K562 (cell line): ENCODE measurements around the gene ERFL. TPM values are rescaled to one million over a fixed set of nuclear protein-coding genes. Genes with fewer than 3 reads are reported as not detected.
A peak's percentile ranks its signal among the peaks of the same experiment; 100 is the strongest.

Experiments
- ATAC-seq: fragments of 200-7000 bp; cut with Tn5 transposase; 3 replicates; pipeline ENCODE4 v1.9.1; 2020; ENCODE audit warnings: moderate library complexity
- BruUV-seq: library from RNA; stranded (reverse); fragments of 400-500 nt; replicated peaks from 2 replicates; lab custom pipeline; 2021; lab: Mats Ljungman, UMichigan
- CTCF ChIA-PET: fragments of 300-600 bp; formaldehyde crosslinking; extraction: SDS; loops from one replicate; lab custom pipeline; 2021; ENCODE audit warnings: low intra/inter-chr PET ratio; lab: Yijun Ruan, JAX
- POLR2A ChIA-PET: fragments of 300-600, 350-650 bp; sonication (Branson Sonifier 250); formaldehyde crosslinking; extraction: SDS; loops from one replicate; lab custom pipeline; 2021; ENCODE audit warnings: antibody characterized with exemption, inconsistent platforms; lab: Yijun Ruan, JAX
- DNase-seq, 4 experiments: peaks; one replicate each; pipeline versions ENCODE4 v3.0.0 to v3.0.0-alpha.2; 2011 to 2018; ENCODE audit warnings: low spot score in 3 of 4, mixed read lengths in 3 of 4; ENCODE audit errors: extremely low read depth in 1 of 4
- FAIRE-seq: peaks from 2 replicates; lab custom pipeline; 2011; peaks lifted over from hg19 to GRCh38; lab: Jason Lieb, UNC
- H2AFZ ChIP-seq: 2 replicates; pipeline ENCODE4 v1.6.0; 2011; ENCODE audit warnings: low read depth, low read length, control low read depth, inconsistent platforms
- H3K27ac ChIP-seq: fragments of 200-600 bp; 3 replicates; pipeline ENCODE4 v1.8.0; 2011; ENCODE audit warnings: low read depth, mild to moderate bottlenecking, control low read depth, inconsistent platforms, low read length, moderate library complexity, mixed read lengths; ENCODE audit errors: extremely low read depth
- H3K27me3 ChIP-seq, 2 experiments: fragments of 300-600 bp in 1 of 2; 2 replicates in 1 of 2; 3 replicates in 1 of 2; pipeline versions ENCODE4 v1.6.0 to v1.8.0; 2011; ENCODE audit warnings: inconsistent platforms in 2 of 2, low read length in 2 of 2, mild to moderate bottlenecking in 1 of 2, mixed read lengths in 1 of 2, moderate library complexity in 1 of 2; ENCODE audit not compliant: control insufficient read depth in 2 of 2, insufficient read depth in 2 of 2
- H3K36me3 ChIP-seq: fragments of 300-600 bp; 3 replicates; pipeline ENCODE4 v1.8.0; 2011; ENCODE audit warnings: mild to moderate bottlenecking, low read length, inconsistent platforms; ENCODE audit not compliant: control insufficient read depth, insufficient read depth
- H3K4me1 ChIP-seq, 2 experiments: fragments of 200-600 bp in 1 of 2; replicated peaks in 1 of 2; 2 replicates in 1 of 2; 3 replicates in 1 of 2; pipeline versions ENCODE4 v1.5.1 to v1.8.0; 2011; ENCODE audit warnings: inconsistent platforms in 2 of 2, low read length in 2 of 2, mild to moderate bottlenecking in 1 of 2, mixed read lengths in 1 of 2, moderate library complexity in 1 of 2; ENCODE audit not compliant: control insufficient read depth in 2 of 2, insufficient read depth in 2 of 2
- H3K4me2 ChIP-seq: 2 replicates; pipeline ENCODE4 v1.6.1; 2011; ENCODE audit warnings: low read length, control low read depth, inconsistent platforms, mixed read lengths; ENCODE audit not compliant: insufficient read depth
- H3K4me3 ChIP-seq: fragments of 200-600 bp; sonication (generic), shearing (Covaris generic); 2 replicates; pipeline ENCODE4 v1.5.1; 2016; ENCODE audit warnings: control low read depth, inconsistent platforms
- H3K79me2 ChIP-seq: fragments of 200-600 bp; 3 replicates; pipeline ENCODE4 v1.8.0; 2011; ENCODE audit warnings: low read length, inconsistent platforms; ENCODE audit not compliant: control insufficient read depth, insufficient read depth
- H3K9ac ChIP-seq, 2 experiments: 2 replicates each; pipeline versions ENCODE4 v1.6.0 to v1.6.1; 2011; ENCODE audit warnings: low read depth in 2 of 2, low read length in 2 of 2, control low read depth in 1 of 2, inconsistent platforms in 1 of 2, mild to moderate bottlenecking in 1 of 2, mixed read lengths in 1 of 2; ENCODE audit not compliant: insufficient read depth in 1 of 2
- H3K9me1 ChIP-seq: one replicate; pipeline ENCODE4 v1.6.0; 2011; ENCODE audit warnings: inconsistent platforms, mild to moderate bottlenecking, low read length, moderate library complexity; ENCODE audit not compliant: control insufficient read depth, insufficient read depth
- H3K9me3 ChIP-seq: replicated peaks from 2 replicates; pipeline ENCODE4 v1.5.1; 2011; ENCODE audit warnings: low read depth, low read length, inconsistent platforms; ENCODE audit not compliant: control insufficient read depth, insufficient read depth
- H4K20me1 ChIP-seq: replicated peaks from 2 replicates; pipeline ENCODE4 v1.6.1; 2011; ENCODE audit warnings: low read length, inconsistent platforms, mixed read lengths; ENCODE audit not compliant: control insufficient read depth, insufficient read depth
- ATF6 ChIP-seq: sonication (generic); formaldehyde crosslinking; IDR thresholded peaks from 2 replicates; pipeline ENCODE4 v1.4.0; 2020; ENCODE audit warnings: mild to moderate bottlenecking, missing genetic modification reagents
- BCOR ChIP-seq: fragments of 450-650 bp; IDR thresholded peaks from 2 replicates; pipeline ENCODE4 v1.6.1; 2016
- CBX1 ChIP-seq: sonication (generic); IDR thresholded peaks from 2 replicates; pipeline ENCODE4 v1.6.1; 2016; ENCODE audit warnings: antibody characterized with exemption, low read depth, mild to moderate bottlenecking
- CBX3 ChIP-seq, 2 experiments: IDR thresholded peaks; 1 replicate in 1 of 2; 2 replicates in 1 of 2; pipeline ENCODE4 v1.6.1; 2012; ENCODE audit warnings: inconsistent platforms in 2 of 2, low read length in 2 of 2, borderline replicate concordance in 1 of 2, control low read depth in 1 of 2
- CHD4 ChIP-seq: fragments of 200-600 bp; sonication (generic); IDR thresholded peaks from 3 replicates; pipeline ENCODE4 v1.6.1; 2012; ENCODE audit warnings: low read depth, mild to moderate bottlenecking, mixed read lengths, low read length, inconsistent platforms; ENCODE audit not compliant: insufficient read depth, insufficient replicate concordance, poor library complexity, severe bottlenecking
- HDAC2 ChIP-seq: fragments of 450-650 bp; IDR thresholded peaks from 2 replicates; pipeline ENCODE4 v1.6.1; 2016; ENCODE audit warnings: mild to moderate bottlenecking
- MXI1 ChIP-seq: IDR thresholded peaks from 2 replicates; pipeline ENCODE4 v1.6.1; 2011; ENCODE audit warnings: low read depth, mild to moderate bottlenecking, improper control_type of control experiment, low read length
- PTBP1 ChIP-seq: fragments of 200-400 bp; formaldehyde crosslinking; IDR thresholded peaks from 2 replicates; pipeline ENCODE4 v1.6.1; 2017; ENCODE audit warnings: low read depth, low read length
- RBM25 ChIP-seq: fragments of 200-400 bp; formaldehyde crosslinking; IDR thresholded peaks from 2 replicates; pipeline ENCODE4 v1.6.1; 2018; ENCODE audit warnings: low read length, low read depth, moderate library complexity; ENCODE audit not compliant: severe bottlenecking
- RCOR1 ChIP-seq, 2 experiments: IDR thresholded peaks; 2 replicates each; pipeline ENCODE4 v1.6.1; 2012; ENCODE audit warnings: low read depth in 2 of 2, low read length in 2 of 2, borderline replicate concordance in 1 of 2, improper control_type of control experiment in 1 of 2
- TFAP4 ChIP-seq: sonication (generic); formaldehyde crosslinking; IDR thresholded peaks from 2 replicates; pipeline ENCODE4 v1.8.0; 2022; ENCODE audit warnings: missing genetic modification reagents, mild to moderate bottlenecking, moderate library complexity, borderline replicate concordance
- ZBTB33 ChIP-seq: sonication (generic); formaldehyde crosslinking; IDR thresholded peaks from 2 replicates; pipeline ENCODE4 v1.8.1; 2023; ENCODE audit warnings: mild to moderate bottlenecking, missing genetic modification reagents
- ZBTB7A ChIP-seq: IDR thresholded peaks from 2 replicates; pipeline ENCODE4 v1.6.1; 2011; ENCODE audit warnings: low read depth, mild to moderate bottlenecking, low read length, moderate library complexity, borderline replicate concordance; ENCODE audit not compliant: control insufficient read depth
- WGBS: fragments of 100-300 bp; shearing (Covaris generic); methylation state at CpG from one replicate; pipeline ENCODE4 v1.1.6; 2016; ENCODE audit warnings: low coverage, mixed read lengths; ENCODE audit not compliant: insufficient coverage; ENCODE audit errors: missing lambda C conversion rate; 5-methylcytosine and 5-hydroxymethylcytosine counted together
- in situ Hi-C: fragments of 300-500 bp; cut with MboI; formaldehyde crosslinking; loops from 4 replicates; pipeline ENCODE4 v1.15.0; 2018; ENCODE audit warnings: inconsistent platforms, mixed read lengths
- intact Hi-C: fragments of 100-400 bp; cut with micrococcal nuclease; formaldehyde crosslinking; loops from 2 replicates; pipeline ENCODE4 v1.14.2; 2022
- polyA plus RNA-seq, 8 experiments: library from polyadenylated mRNA; depleted of rRNA in 4 of 8; stranded (reverse) in 5 of 8; unstranded in 3 of 8; fragments of >200 nt; fragmentation: Nextera tagmentation in 2 of 8; fragmentation: Illumina TruSeq in 1 of 8; extraction: Ambion mirVana in 2 of 8; extraction: Trizol in 1 of 8; gene quantifications; 2 replicates each; pipeline versions ENCODE4 v1.2.1 to v1.2.3, GENCODE V29; 2011 to 2014; ENCODE audit warnings: inconsistent platforms in 1 of 8, missing spikeins in 1 of 8
- total RNA-seq, 7 experiments: library from RNA; depleted of rRNA in 6 of 7; stranded (reverse); fragments of >200 nt in 6 of 7; fragmentation: Illumina TruSeq in 2 of 7; extraction: Trizol in 2 of 7; gene quantifications; 2 replicates each; pipeline versions ENCODE4 v1.2.1 to v1.2.3, GENCODE V29; 2011 to 2021; ENCODE audit warnings: low replicate concordance in 1 of 7

ERFL gene
- total and polyA plus RNA-seq, 9 of the 15 experiments (the other 6 are each of a cell fraction or from before 2014, with no cell fraction given) = 0.07 to 0.75 (median 0.32) TPM; not detected in 4

GRCh38 chr19:41930322-41930722 lies 2.1 kb upstream of the ERFL start (continued):
- TF ChIP-seq ATF6 (CRISPR knock-in tag) = no peak

- Histone ChIP-seq H3K9me1 (no peaks in the 10 kb centered on the region), H3K79me2 (peaks cover 8% of the 10 kb centered on the region; the same call in 2 of the 3 replicates), H3K4me1 (peaks cover 30 to 65% of the 10 kb centered on the region in 2 experiments), H3K4me3 (peak overlapping the region; percentile 59), H3K4me2 (peak overlapping the region; percentile 98), H3K27ac (peak overlapping the region; percentile 92), H3K9me3 (no peaks in the 10 kb centered on the region), H2AFZ (peak overlapping the region; percentile 92; the same call in 1 of the 2 replicates), H3K9ac (peak overlapping the region; percentile 89 to 93), H3K36me3 (no peaks in the 10 kb centered on the region), H3K27me3 (no peaks in the 10 kb centered on the region; a peak in 1 of 5 replicates), H4K20me1 (no peaks in the 10 kb centered on the region)
- no peak for FAIRE-seq
- no peak for ATAC-seq
- in situ Hi-C loops = no loop called here
- 68% methylated on average over 11 of the region's 14 CpGs for WGBS
- ChIA-PET POLR2A (interaction anchor here (1.9 kb wide), 1 partner anchor 15 kb away, joined by 6 read pairs; no protein-coding TSS in a partner anchor), CTCF (no interaction called here)
- intact Hi-C loops = no loop called here
- BruUV-seq = no TSS peak
- DNase-seq = no peak
- TF ChIP-seq HDAC2 (peak; percentile 90; the same call in 1 of the 2 replicates), MXI1 (no peak), ZBTB7A (0 out of 2 replicates have a peak, but pooled peaks have one; percentile 7), BCOR (peak; percentile 99), CBX1 (peak; percentile 95), RCOR1 (IDR thresholded peaks at IDR 0.05; ENCODE audit: borderline replicate concordance in 1 of 2, low read depth in 2 of 2, low read length in 2 of 2) (peak; percentile 80 to 85), ZBTB33 (CRISPR knock-in tag) (0 out of 2 replicates have a peak, but pooled peaks have one; percentile 64), TFAP4 (CRISPR knock-in tag) (0 out of 2 replicates have a peak, but pooled peaks have one; percentile 26), PTBP1 (peak; percentile 89; the same call in 1 of the 2 replicates), RBM25 (peak; percentile 93), CBX3 (IDR thresholded peaks at IDR 0.05; ENCODE audit: borderline replicate concordance in 1 of 2, low read length in 2 of 2) (0 out of 3 replicates have a peak, but pooled peaks of 1 of the 2 experiments have one; percentile 36), CHD4 (peak; percentile 92)
Observed at GRCh38 chr19:41929536-41930071, 1.4 kb upstream of the ERFL start.
